Eye (tissue), 1 donor: Measurements from ENCODE around the gene CORO2B.
A peak's percentile ranks its signal among the peaks of the same experiment; 100 is the strongest.
"Not testable (repeated sequence)": the region's sequence is repeated elsewhere in the genome, so short reads cannot be mapped to it uniquely, and the experiment has no call there.

Source experiments
- DNase-seq: peaks from one replicate; pipeline ENCODE4 v3.0.0-alpha.2; 2015

The CORO2B gene

GRCh38 chr15:68679961-68680371 is 101.2 kb downstream of the CORO2B start:
- no peak for DNase-seq

GRCh38 chr15:68680756-68681155 is 102.0 kb downstream of the CORO2B start:
- not testable (repeated sequence) for DNase-seq

- no peak for DNase-seq
Observed at GRCh38 chr15:68681836-68682235, 103.0 kb downstream of the CORO2B start.

GRCh38 chr15:68682330-68682729 is 103.5 kb downstream of the CORO2B start:
- peak; percentile 79 for DNase-seq

GRCh38 chr15:68683026-68683425 is 104.2 kb downstream of the CORO2B start:
- no peak for DNase-seq

- DNase-seq, result no peak
Observed at GRCh38 chr15:68683551-68683950, 104.8 kb downstream of the CORO2B start.

GRCh38 chr15:68684476-68684875 is 105.7 kb downstream of the CORO2B start:
- DNase-seq, result no peak

- no peak for DNase-seq
Observed at GRCh38 chr15:68687136-68687735, 108.4 kb downstream of the CORO2B start.

GRCh38 chr15:68691705-68692104 is 112.9 kb downstream of the CORO2B start:
- peak; percentile 37 for DNase-seq

- DNase-seq, result no peak
Observed at GRCh38 chr15:68693071-68693470, 114.3 kb downstream of the CORO2B start.

- no peak for DNase-seq
Observed at GRCh38 chr15:68694111-68694510, 115.3 kb downstream of the CORO2B start.

- peak; percentile 25 for DNase-seq
Observed at GRCh38 chr15:68695061-68695595, 116.3 kb downstream of the CORO2B start.

- DNase-seq, result no peak
Observed at GRCh38 chr15:68696414-68697363, 117.9 kb downstream of the CORO2B start.

- no peak for DNase-seq
Observed at GRCh38 chr15:68697711-68698690, 119.2 kb downstream of the CORO2B start.

GRCh38 chr15:68698708-68699107 is 119.9 kb downstream of the CORO2B start:
- DNase-seq, result no peak

GRCh38 chr15:68699124-68699880 is 120.5 kb downstream of the CORO2B start:
- DNase-seq, result peak; percentile 45

- DNase-seq, result no peak
Observed at GRCh38 chr15:68699881-68700454, 121.2 kb downstream of the CORO2B start.

GRCh38 chr15:68700455-68701123 is 121.8 kb downstream of the CORO2B start:
- peak; percentile 91 for DNase-seq

GRCh38 chr15:68701886-68702285 is 123.1 kb downstream of the CORO2B start:
- DNase-seq, result no peak

GRCh38 chr15:68704496-68705021 is 125.8 kb downstream of the CORO2B start:
- DNase-seq, result peak; percentile 38

GRCh38 chr15:68706256-68706655 is 127.5 kb downstream of the CORO2B start:
- no peak for DNase-seq
